Measurements from ENCODE around the gene B3GALNT2. TPM values are rescaled to one million over a fixed set of nuclear protein-coding genes. Genes with fewer than 3 reads are reported as not detected.

Gene B3GALNT2
- total and polyA plus RNA-seq, 2 of the 8 experiments (the other 6 are each of a cell fraction or from before 2014, with no cell fraction given) = 15.4 to 39.4 TPM

DNA sequence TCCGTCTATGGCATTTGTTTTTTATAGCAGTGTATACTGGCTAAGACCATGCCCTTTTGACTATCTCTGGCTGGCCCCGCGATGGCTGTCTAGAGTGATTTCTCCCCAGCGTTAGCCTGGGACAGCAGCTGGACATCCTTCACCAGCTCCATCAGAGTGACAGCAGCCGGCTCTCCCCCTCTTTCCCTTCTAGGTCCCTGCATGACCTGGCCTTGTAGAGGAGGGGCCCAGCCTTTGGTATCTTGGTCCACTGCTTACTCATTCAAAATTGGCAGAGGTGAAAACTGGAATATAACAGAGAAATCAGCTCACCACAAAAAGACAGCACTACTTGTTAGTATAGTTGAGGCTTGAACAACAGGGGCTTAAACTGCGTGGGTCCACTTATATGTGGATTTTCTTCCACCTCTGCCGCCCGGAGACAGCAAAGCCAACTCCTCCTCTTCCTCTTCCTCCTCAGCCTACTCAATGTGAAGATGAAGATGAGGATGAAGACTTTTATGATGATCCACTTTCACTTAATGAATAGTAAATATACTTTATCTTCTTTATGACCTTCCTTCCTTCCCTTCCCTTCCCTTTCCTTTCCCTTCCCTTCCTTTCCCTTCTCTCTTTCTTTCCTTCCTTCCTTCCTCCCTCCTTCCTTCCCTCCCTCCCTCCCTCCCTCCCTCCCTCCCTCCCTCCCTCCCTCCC lies 29.4 kb upstream of the B3GALNT2 start (continued):
- TF ChIP-seq, protein P1, sequence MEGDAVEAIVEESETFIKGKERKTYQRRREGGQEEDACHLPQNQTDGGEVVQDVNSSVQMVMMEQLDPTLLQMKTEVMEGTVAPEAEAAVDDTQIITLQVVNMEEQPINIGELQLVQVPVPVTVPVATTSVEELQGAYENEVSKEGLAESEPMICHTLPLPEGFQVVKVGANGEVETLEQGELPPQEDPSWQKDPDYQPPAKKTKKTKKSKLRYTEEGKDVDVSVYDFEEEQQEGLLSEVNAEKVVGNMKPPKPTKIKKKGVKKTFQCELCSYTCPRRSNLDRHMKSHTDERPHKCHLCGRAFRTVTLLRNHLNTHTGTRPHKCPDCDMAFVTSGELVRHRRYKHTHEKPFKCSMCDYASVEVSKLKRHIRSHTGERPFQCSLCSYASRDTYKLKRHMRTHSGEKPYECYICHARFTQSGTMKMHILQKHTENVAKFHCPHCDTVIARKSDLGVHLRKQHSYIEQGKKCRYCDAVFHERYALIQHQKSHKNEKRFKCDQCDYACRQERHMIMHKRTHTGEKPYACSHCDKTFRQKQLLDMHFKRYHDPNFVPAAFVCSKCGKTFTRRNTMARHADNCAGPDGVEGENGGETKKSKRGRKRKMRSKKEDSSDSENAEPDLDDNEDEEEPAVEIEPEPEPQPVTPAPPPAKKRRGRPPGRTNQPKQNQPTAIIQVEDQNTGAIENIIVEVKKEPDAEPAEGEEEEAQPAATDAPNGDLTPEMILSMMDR (IDR thresholded peaks at IDR 0.05; ENCODE audit: control extremely low read depth in 1 of 3, insufficient read depth in 1 of 3, low read depth in 1 of 3, low read length in 3 of 3) = no peak
- TF ChIP-seq MAX (IDR thresholded peaks at IDR 0.05) (no peak), ATF2 (IDR thresholded peaks at IDR 0.05; ENCODE audit: low read length) (no peak), YY1 (IDR thresholded peaks at IDR 0.05; ENCODE audit: low read depth, low read length) (no peak), EP300 (IDR thresholded peaks at IDR 0.05; ENCODE audit: borderline replicate concordance in 1 of 2, low read depth in 2 of 2, low read length in 2 of 2) (no peak), TCF12 (IDR thresholded peaks at IDR 0.05; ENCODE audit: low read depth, low read length) (no peak)

All from H1 (cell line).